Endothelial cell of hepatic sinusoid (primary cell): ENCODE results near the gene TPBGL.

ENCODE experiments used
- in situ Hi-C: cut with HindIII; loops from 2 replicates; pipeline ENCODE4 v1.10.0; 2017; ENCODE audit warnings: low sequenced_read_pairs

Gene TPBGL

DNA sequence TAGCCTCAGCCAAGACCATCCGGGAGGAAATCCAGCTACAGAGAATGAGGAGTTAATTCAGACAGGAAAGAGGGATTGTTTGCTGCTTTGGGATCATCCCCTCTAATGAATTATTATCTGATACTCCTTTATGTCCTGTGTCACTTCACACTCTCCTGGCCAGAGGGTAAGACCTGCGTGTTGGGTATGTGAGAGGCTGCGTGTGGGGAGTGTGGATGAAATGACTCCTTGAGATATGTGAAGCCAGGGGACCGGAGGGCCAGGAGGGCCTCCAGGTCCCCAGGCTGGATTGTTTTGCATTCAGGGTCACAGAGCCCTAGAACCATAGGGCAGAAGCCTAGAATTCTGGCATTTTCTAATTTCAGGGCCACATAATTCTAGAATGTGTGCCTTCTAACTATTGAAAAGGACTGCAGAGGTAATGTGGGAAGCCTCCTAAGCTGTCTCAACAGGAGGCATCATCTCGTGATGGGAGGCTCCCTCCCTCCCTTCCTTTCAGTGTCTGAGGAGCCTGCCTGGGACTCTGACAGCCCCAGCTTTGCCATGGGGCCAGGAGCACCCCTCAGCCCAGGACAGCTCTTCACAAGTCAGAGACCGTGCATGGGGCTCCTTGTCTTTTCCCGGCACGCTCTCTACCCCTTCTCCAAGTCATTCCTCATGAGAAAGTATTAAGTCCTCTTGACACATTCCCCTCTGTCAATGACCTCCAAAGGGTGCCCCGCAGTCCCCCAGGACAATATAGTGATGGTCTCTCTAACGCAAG, 3.7 kb downstream of the TPBGL start:
- in situ Hi-C loops: no loop called here

DNA sequence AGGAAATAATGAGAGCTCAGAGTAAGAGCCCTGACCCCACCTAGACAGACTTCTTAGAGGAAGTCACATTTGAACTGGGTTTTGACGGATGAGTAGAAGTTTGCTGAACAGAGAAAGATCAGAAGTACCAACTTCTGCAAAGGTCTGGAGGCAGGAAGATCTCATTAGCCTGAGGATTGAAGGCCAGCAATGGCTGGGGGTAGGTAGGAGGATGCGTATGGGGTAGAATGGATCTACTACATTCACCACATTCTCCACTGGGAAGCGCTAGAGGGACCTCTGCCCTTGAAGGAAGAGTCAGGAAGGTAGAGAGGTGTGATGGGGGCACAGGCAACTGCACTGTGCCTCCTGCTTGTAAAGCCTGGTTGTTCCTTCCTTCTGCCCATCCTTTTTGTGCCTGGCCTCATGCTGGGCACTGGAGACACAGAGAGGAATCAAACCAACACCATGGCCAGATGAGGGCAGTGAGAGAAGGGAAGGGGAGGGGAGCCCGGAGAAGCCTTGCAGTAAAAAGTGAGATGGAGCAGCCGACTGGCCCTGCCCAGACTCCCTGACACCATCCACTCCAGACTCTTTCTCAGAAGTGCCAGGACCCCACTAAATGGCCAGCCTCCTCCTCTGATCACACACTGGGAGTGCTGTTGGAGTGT, 4.9 kb downstream of the TPBGL start:
- in situ Hi-C loops: no loop called here

DNA sequence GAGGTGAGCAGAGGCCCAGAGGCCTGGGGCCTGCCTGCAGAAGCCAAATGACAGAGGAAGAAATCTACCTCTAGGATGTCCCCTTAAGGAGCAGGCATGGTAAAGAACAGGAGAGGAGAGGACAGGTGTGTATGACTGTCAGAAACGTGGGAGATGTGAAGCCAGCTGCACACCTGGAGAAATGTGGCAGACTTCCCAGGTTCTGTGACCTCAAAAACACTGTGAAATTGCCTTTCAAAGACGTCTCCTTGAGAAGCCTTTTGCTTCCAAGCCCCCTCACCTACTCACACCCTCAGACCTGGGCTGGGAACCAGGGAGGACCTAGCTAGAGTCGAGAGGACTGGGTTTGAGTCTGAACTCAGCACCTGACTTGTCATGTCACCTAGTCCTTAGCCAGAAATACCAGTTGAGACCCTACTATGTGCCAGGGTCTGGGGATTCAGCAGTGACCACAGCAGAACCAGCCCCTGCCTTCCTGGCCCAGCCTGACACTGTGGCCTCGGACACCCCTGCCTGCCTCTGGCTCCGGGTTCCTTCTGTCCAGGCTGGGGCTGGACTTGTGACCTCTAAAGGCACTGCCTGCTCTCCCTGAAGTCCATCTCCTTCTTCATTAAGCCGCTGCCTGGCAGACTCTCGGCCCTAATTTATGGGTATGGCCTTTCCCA, 5.6 kb downstream of the TPBGL start:
- in situ Hi-C loops: no loop called here

DNA sequence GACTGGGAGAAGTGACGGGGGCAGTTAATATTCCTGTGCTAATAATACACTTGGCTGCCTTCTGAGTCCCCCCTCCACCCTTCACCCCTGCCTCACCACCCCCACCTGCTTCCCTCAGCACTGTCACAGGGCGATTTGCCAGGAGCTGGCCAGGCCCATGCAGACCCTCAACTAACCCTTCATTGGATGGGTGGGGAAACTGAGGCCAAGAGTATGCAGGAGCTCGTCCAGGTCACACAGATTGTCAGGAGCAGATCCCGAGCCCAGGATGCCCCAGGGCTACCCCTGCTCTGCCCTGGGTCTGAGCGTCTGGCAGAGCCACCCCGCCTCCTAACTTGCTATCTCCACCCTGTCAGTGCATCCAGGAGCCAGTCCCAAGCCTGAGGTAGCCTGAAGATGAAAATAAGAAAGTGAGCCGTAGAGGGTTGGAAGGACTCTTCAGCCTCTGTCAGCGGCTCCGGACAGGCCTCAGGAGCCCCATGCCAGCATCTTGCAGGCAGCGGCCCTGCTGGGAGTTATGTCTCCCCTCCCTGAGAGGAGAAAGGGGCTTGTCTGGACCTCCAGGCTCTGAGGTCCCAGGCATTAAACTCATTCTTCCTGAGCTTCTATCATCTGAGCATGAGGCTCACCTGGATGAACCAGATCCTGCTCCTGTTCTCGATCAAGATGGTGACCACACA, 6.2 kb downstream of the TPBGL start:
- in situ Hi-C loops: no loop called here

DNA sequence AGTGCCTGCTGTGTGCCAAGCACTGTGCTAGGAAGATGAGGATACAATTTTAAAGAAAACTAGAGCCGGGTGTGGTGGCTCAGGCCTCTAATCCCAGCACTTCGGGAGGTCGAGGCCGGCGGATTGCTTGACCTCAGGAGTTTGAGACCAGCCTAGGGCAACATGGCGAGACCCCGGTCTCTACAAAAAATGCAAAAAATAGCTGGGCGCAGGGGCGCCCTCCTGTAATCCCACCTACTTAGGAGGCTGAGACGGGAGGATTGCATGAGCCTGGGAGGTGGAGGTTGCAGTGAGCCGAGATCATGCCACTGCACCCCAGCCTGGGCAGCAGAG, 8.3 kb downstream of the TPBGL start:
- in situ Hi-C loops: no loop called here

DNA sequence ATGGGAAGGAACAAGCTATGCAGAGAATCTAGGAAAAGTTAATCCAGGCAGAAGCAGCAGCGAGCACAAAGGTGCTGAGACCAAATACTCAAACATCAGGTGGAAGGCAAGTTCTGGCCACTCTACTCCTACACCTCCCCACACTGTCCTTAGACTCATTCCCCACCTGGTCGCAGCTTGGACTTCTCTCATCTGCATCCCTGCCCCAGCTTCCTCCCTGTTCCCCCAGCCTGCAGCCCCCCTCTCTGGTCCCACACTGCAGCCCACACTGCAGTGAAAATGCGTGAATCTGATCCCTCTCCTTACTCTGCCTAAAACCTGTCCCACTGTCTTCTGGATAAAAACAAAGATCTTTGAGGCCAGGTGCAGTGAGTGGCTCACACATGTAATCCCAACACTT, 9.1 kb downstream of the TPBGL start:
- in situ Hi-C loops: no loop called here

DNA sequence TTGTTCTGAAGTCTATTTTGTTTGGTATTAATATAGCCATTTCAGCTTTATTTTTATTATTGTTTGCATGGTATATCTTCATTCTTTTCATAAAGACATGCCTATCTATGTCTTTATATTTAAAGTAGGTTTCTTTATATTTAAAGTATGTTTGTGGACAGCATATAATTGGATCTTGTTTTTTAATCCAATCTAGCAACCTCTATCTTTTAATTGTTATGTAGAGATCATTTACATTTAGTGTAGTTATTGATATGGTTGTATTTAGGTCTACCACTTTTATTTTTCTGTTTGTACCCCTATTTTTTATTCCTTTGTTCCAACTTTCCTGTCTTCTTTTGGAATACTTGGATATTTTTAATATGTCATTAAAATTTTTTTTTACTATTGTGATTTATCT, 13.8 kb downstream of the TPBGL start:
- in situ Hi-C loops: no loop called here

DNA sequence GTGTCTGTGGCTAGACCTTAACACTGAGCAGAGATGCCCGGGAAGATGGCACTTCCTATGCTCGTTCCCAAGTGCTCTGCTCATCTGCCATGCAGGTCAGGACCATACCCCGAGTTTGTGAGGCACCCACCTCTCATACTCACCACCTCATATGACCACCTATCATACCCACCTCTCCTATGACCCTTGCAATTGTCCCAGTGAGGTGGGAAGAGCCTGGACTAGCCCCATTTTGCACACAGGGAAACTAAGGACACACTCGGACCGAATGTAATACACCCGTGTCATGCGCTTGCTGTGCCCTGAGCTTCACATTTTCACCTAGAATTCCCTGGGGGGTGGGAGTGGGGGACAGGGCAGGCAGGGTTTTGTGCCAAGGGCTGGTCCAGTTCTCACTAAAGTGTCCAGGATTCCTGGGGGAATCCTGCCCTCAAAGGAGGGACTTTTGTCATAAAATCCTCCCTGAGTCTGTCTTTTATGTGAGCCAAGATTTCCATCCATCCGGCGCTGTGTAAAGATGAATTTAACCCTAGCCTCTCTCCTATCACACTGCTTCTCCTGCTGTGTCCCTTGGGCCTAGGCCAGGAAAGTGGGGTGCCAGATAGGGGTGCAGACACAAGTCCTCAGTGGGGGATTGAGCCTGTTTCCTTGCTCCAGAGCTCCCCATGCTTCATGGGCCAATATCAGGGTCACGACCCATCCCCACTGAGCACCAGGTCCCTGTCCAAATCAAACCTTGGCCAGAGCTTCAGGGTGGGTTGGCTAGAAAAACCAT, 20.0 kb downstream of the TPBGL start:
- in situ Hi-C loops: loop anchor here (5.0 kb wide), 1 partner anchor 62 kb away; no protein-coding TSS in a partner anchor

DNA sequence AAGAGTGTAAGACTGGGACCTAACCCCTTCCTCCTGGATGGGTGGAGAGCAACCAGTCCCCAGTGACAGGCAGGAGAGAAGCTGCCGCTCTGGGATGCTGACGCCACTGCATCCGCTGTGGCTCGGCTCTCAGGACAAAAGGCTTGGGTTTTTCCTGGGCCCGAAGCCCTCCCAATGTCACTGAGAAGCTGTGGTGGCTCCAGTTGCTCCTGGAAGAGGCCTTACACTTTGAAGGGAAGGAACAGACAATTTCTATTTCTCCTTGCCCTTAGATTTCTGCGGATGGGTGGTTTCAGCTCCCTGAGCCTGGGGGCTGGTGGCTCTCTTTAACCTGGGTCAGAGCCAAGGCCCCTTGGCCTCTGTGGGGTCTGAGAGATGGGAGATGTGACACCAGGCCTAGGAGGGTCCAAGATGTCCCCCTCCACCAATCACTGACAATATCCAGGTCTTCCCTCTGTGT, 21.4 kb downstream of the TPBGL start:
- in situ Hi-C loops: loop anchor here (5.0 kb wide), 1 partner anchor 60 kb away; no protein-coding TSS in a partner anchor

DNA sequence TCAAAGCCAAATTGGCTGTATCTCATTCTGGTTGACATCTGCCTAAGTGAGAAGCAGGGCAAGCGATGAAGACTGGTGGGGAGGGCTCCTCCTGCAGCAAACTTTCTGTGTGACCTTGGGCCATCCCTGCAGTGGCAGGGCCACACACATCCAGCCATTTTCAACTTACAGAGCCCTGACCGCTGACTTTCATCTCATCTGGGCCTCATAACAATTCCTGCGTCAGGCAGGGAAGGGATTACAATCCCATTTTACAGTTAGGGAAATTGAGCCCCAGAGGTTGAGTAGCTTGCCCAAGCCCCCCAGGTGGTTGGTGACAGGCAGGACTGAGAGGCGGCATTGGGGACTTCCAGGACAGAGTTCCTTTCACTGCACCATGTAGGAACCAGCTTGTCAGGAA, 21.9 kb downstream of the TPBGL start:
- in situ Hi-C loops: loop anchor here (5.0 kb wide), 1 partner anchor 60 kb away; no protein-coding TSS in a partner anchor

DNA sequence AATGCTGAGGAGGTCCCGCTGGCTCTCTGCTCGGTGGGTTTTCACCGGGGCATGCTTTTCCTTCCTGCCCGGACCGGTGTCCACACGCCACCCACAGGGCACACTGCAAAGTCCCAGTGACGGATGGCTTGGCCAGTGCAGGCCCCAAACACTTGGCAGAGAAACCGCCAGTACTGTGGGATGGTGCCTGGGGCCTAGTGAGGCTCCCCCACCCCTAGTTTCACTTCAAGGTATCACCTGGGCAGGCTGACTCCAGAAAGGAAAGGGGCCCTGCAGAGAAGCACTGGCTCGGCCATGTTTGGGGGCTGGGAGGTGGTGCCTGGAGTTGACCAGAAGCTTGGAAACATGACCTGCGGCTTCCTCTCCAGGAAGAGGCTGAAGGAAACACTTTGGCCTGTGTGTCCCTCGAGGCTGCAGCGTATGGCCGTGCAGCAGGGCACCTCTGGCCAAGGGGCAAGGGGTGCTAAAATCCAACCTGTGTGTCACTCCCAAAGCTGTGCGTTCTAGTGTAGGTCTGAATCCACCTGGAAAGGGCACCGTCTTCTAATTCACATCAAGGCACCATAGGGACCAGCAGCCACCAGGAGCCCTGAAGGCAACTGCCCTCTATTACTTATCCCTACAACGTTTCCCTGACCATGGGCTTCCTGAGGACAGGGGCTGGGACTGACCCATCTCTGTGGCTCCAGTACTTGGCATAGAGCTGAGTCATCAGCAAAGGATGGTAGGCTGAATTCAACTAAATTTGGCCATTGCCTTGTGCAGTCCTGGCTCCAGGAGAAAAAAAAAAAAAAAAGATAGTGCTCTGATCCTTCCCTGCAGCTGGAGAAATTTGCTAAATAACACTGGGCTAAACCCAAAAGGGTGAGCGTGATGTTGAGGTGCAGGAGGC, 22.6 kb downstream of the TPBGL start:
- in situ Hi-C loops: loop anchor here (5.0 kb wide), 1 partner anchor 59 kb away; no protein-coding TSS in a partner anchor

DNA sequence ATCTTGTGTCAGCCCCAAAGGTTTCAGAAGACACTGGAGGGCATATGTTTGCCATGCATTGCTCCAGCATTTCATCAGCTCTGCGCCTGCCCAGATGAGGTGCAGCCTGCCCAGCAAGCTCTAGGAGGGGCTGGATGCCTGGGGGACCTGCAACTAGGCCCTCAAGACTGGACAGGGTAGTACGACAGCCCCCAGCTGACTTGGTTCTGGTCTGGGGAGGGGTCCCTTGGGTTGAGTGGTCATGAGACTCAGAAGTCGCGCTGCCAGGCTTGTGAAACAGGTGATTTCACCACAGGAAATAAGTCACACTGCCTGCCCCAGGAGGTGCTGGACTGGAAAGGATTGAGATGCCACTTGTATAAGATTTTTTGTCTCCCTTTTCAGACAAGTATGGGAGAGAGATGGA, 23.4 kb downstream of the TPBGL start:
- in situ Hi-C loops: loop anchor here (5.0 kb wide), 1 partner anchor 58 kb away; no protein-coding TSS in a partner anchor

DNA sequence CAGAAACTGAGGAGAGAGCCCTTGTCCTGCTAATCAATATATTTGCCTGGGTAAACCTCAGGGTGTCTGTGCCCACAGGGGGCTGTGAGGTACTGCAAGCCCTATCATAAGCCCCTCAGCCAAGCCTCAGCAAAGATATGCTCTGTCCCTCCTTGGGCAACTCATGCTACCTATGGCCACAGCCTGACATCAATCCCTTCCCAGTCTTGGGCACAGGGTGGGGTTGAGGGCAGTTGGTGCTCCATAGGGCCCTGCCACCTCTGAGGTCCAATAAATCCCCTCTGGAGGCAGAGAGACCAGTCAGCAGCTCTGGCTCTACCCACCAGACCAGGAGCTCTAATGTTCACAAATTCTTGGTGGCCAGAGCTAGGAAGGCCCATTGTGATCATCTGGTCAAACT, 23.8 kb downstream of the TPBGL start:
- in situ Hi-C loops: loop anchor here (5.0 kb wide), 1 partner anchor 58 kb away; no protein-coding TSS in a partner anchor

DNA sequence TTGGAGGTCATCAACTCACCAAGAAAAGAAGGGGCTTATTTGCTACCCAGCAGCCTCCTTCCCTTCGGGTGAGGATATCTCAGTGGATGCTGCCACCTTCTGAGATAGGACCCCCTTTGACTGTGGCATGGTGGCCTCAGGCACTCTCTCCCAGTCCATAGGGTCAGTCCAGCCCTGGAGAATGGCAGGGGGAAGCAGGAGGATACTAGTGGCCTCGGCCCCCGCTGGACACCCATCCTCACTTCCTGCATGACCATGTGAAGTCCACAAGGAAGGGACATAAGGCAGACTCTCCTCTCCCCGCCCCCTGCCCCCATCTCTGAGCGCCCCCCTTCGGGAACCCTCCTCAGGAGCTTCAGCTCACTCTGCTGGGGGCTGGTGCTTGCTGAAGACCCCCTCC, 24.4 kb downstream of the TPBGL start:
- in situ Hi-C loops: loop anchor here (5.0 kb wide), 1 partner anchor 57 kb away; no protein-coding TSS in a partner anchor

DNA sequence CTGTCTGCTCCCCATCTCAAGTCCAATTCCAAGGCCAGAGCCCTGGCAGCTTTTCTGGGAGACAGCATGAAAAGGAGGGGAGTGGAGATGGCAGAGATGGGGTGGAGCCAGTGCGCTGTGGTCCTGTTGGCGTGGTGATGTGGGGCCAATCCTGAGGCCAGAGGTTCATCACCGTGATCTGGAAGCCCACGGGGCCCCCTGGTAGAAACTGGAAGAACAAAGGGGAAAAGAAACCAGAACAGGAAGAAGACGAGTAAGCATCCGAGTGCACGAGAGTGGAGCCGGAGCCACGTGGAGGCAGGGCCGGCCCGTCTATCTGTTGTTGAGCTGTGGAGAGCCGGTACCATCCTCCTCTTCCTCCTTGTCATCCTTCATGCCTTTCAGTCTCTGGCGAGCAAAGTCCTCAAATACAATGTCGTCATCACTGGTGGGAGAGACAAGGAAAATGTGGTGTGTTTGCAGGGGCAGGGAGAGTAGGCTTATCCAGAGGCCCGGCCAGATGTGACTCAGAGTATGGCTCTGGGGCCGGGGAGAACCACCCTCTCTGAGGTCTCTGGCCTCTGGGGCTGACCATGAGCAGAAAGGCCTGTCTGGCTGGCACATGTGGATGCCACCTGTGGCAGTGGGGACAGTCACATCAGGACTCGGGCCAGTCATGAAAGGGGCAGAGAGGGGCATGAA, 25.4 kb downstream of the TPBGL start:
- in situ Hi-C loops: no loop called here

DNA sequence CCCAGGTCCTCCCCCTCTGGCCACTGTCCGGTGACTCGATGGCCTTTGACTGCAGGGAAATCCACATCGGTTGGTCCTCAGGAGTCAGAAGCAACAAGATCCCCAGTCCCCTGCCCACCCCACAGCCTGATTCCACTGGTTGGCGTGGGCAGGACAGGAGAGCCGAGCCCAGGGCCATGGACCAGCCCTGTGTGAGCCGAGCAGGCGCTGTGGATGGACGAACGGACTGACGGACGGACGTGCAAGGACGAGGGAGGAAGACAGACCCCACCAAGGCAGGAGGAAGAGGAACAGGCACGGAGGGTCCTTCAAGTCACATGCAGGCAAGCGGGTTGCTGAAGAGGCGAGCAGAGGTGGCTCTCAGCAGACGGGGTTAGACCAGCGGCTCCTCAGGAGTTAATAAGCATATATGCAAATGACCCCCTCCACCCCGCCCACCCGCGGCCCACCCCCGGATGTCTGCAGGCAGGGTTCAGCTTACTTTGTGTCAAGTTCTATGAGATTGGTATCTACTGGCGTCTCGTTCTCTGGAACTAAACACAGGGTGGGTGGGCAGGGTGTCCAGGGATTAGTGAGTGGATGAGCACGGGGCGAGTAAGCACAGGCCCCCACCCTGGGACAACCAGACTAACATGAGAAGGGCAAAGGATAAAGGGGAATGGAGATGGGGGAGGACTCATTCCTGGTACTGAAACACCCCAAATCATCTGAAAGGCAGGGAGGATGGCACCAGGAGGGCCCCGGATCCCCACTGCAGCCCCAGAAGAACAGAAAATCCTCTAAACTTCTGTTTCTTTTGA, 26.8 kb downstream of the TPBGL start:
- in situ Hi-C loops: no loop called here

DNA sequence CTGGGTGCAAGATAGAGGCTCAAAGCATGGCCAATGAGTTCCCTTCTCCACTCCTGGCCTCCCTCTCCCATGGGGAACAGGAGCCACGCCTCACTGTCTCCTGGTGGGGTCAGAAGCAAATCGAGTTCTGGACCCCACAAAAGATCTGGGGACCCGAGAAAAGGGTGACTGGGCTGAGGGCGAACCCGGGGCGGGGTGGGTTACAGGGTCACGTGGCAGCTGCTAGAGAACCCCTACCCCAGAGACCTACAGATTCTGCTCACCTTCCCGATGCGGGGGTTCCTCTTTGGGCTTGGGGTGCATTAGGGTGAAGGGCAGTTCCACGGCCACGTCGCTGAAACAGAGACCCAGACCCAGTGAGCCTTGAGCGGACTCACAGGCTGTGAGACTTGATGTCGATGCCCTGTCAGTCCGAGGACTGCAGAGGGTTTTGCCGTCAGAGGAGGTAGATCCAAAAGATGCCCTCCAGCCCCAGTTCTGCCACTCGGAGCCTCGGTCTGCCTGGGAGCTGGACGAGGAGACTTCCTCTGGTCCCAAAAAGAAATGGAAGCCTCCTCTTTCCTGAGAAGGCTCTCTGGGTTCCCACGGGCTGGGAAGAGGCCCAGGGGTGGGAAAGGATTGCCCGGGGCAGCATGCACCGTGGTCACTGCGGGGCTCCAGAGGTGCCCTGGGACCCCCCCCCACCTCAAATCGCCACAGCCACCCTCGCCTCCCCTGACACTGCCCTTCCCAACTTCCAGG, 28.2 kb downstream of the TPBGL start:
- in situ Hi-C loops: no loop called here
